NCI-H460 (cell line): ENCODE results near the gene UBE2E1. TPM values are rescaled to one million over a fixed set of nuclear protein-coding genes. Genes with fewer than 3 reads are reported as not detected.

Experiments
- total RNA-seq: library from RNA; depleted of rRNA; stranded (reverse); fragments of >200 nt; shearing (Covaris generic); gene quantifications from 2 replicates; pipeline ENCODE4 v1.2.3, GENCODE V29; 2014; rRNA removed

Gene UBE2E1
- total RNA-seq, 1 experiment from 2014 or later, result 77.1 TPM

Other genes starting within 250 kb of the UBE2E1 start
- gene NKIRAS1, start 111.0 kb downstream of the UBE2E1 start, total RNA-seq, result 12.6 and 14.1 TPM in 2 replicates
- 2,396 and 2,437 TPM in 2 replicates for gene RPL15, start 111.2 kb downstream of the UBE2E1 start, total RNA-seq
- gene NR1D2, start 139.3 kb downstream of the UBE2E1 start, total RNA-seq, result 16.9 and 19.4 TPM in 2 replicates